GM12878 (cell line): ENCODE results near the gene MALRD1. TPM values are rescaled to one million over a fixed set of nuclear protein-coding genes. Genes with fewer than 3 reads are reported as not detected.

Experiments used
- ATAC-seq: fragments of 200-7000 bp; cut with Tn5 transposase; 3 replicates; pipeline ENCODE4 v1.9.1; 2020; ENCODE audit warnings: mild to moderate bottlenecking, moderate library complexity
- BruUV-seq: library from RNA; stranded (reverse); fragments of 400-500 nt; replicated peaks from 2 replicates; lab custom pipeline; 2021; lab: Mats Ljungman, UMichigan
- CTCF ChIA-PET: fragments of 300-600 bp; sonication (Branson Sonifier 250); formaldehyde crosslinking; extraction: SDS; loops from one replicate; lab custom pipeline; 2021; ENCODE audit warnings: inconsistent platforms; lab: Yijun Ruan, JAX
- POLR2A ChIA-PET: fragments of 350-600 bp; formaldehyde crosslinking; extraction: SDS; loops from one replicate; lab custom pipeline; 2021; ENCODE audit warnings: inconsistent platforms; lab: Charles Lee
- RAD21 ChIA-PET: fragments of 300-600 bp; sonication (Branson Sonifier 250); formaldehyde crosslinking; loops from one replicate; lab custom pipeline; 2023; ENCODE audit warnings: antibody characterized with exemption; ENCODE audit not compliant: unreplicated experiment; lab: Charles Lee
- SMC1A ChIA-PET: fragments of 300-600 bp; sonication (Branson Sonifier 250); formaldehyde crosslinking; loops from one replicate; lab custom pipeline; 2023; ENCODE audit not compliant: unreplicated experiment, uncharacterized antibody; lab: Charles Lee
- DNase-seq: peaks from one replicate; pipeline ENCODE4 v3.0.0-alpha.2; 2011; ENCODE audit warnings: low read depth, low spot score
- FAIRE-seq: peaks from 3 replicates; lab custom pipeline; 2011; peaks lifted over from hg19 to GRCh38; lab: Jason Lieb, UNC
- H2AFZ ChIP-seq: 2 replicates; pipeline ENCODE4 v1.6.0; 2011; ENCODE audit warnings: low read depth, low read length, control low read depth; ENCODE audit not compliant: control insufficient read depth
- H3K27ac ChIP-seq: 2 replicates; pipeline ENCODE4 v1.5.1; 2011; ENCODE audit warnings: control low read depth; ENCODE audit not compliant: control insufficient read depth, insufficient read depth
- H3K27me3 ChIP-seq, 2 experiments: replicated peaks in 1 of 2; 2 replicates each; pipeline versions ENCODE4 v1.6.0 to v1.6.1; 2011; ENCODE audit warnings: low read length in 1 of 2; ENCODE audit not compliant: control insufficient read depth in 2 of 2, insufficient read depth in 2 of 2
- H3K36me3 ChIP-seq, 2 experiments: 2 replicates each; pipeline ENCODE4 v1.5.1; 2011; ENCODE audit warnings: low read length in 1 of 2; ENCODE audit not compliant: control insufficient read depth in 2 of 2, insufficient read depth in 2 of 2
- H3K4me1 ChIP-seq: 2 replicates; pipeline ENCODE4 v1.6.1; 2011; ENCODE audit warnings: mild to moderate bottlenecking, low read length, moderate library complexity, mixed read lengths; ENCODE audit not compliant: control insufficient read depth, insufficient read depth
- H3K4me2 ChIP-seq: 2 replicates; pipeline ENCODE4 v1.6.0; 2011; ENCODE audit warnings: control low read depth; ENCODE audit not compliant: control insufficient read depth, insufficient read depth
- H3K4me3 ChIP-seq: fragments of 200-600 bp; sonication (generic); 2 replicates; pipeline ENCODE4 v1.5.1; 2016
- H3K79me2 ChIP-seq: 2 replicates; pipeline ENCODE4 v1.6.0; 2011; ENCODE audit warnings: low read length; ENCODE audit not compliant: control insufficient read depth, insufficient read depth
- H3K9ac ChIP-seq: 2 replicates; pipeline ENCODE4 v1.8.0; 2011; ENCODE audit warnings: low read length, control low read depth, mixed read lengths; ENCODE audit not compliant: control insufficient read depth, insufficient read depth
- H3K9me3 ChIP-seq: replicated peaks from 3 replicates; pipeline ENCODE4 v1.5.1; 2011; ENCODE audit warnings: mild to moderate bottlenecking, low read length; ENCODE audit not compliant: control insufficient read depth, insufficient read depth
- H4K20me1 ChIP-seq: 2 replicates; pipeline ENCODE4 v1.6.0; 2011; ENCODE audit not compliant: control insufficient read depth, insufficient read depth
- EGR1 ChIP-seq, 2 experiments: IDR thresholded peaks; 1 replicate in 1 of 2; 2 replicates in 1 of 2; pipeline ENCODE4 v1.6.1; 2011 to 2012; ENCODE audit warnings: low read depth in 2 of 2, low read length in 2 of 2, borderline replicate concordance in 1 of 2, mild to moderate bottlenecking in 1 of 2, moderate library complexity in 1 of 2
- ESRRA ChIP-seq: IDR thresholded peaks from 2 replicates; pipeline ENCODE4 v1.6.1; 2012; ENCODE audit warnings: mild to moderate bottlenecking, low read length, improper control_type of control experiment
- STAT3 ChIP-seq: IDR thresholded peaks from 2 replicates; pipeline ENCODE4 v1.6.1; 2011; ENCODE audit warnings: low read depth, low read length, improper control_type of control experiment
- in situ Hi-C: fragments of 300-500 bp; cut with MboI; formaldehyde crosslinking; loops from 9 replicates; pipeline ENCODE4 v1.14.3; 2018; ENCODE audit warnings: mixed read lengths
- intact Hi-C: fragments of 100-400 bp; cut with micrococcal nuclease; formaldehyde crosslinking; loops from one replicate; pipeline ENCODE4 v1.14.2; 2022; ENCODE audit not compliant: unreplicated experiment
- polyA plus RNA-seq, 11 experiments: library from polyadenylated mRNA; depleted of rRNA in 4 of 11; unstranded in 6 of 11; stranded (reverse) in 5 of 11; fragments of >200 nt; fragmentation: Nextera tagmentation in 4 of 11; fragmentation: Illumina TruSeq in 1 of 11; extraction: Ambion mirVana in 4 of 11; extraction: Trizol in 1 of 11; gene quantifications; 1 replicate in 1 of 11; 2 replicates in 10 of 11; pipeline versions ENCODE4 v1.2.1 to v1.2.3, GENCODE V29; 2011 to 2016; ENCODE audit warnings: inconsistent platforms in 2 of 11, missing spikeins in 2 of 11, low read depth in 1 of 11
- total RNA-seq, 4 experiments: library from RNA; depleted of rRNA in 3 of 4; stranded (reverse); fragments of >200 nt in 3 of 4; fragmentation: Illumina TruSeq in 1 of 4; extraction: Trizol in 1 of 4; gene quantifications; 2 replicates each; pipeline versions ENCODE4 v1.2.1 to v1.2.3, GENCODE V29; 2013 to 2021
- TF ChIP-seq, protein P1 (sequence below): fragments of 450-650 bp; formaldehyde crosslinking; IDR thresholded peaks from 2 replicates; pipeline ENCODE4 v1.4.0; 2022; ENCODE audit warnings: mild to moderate bottlenecking, moderate library complexity

Gene MALRD1
- total and polyA plus RNA-seq, 10 of the 15 experiments (the other 5 are each of a cell fraction or from before 2014, with no cell fraction given) = 0.12 to 6.6 (median 0.26) TPM; not detected in 2

DNA sequence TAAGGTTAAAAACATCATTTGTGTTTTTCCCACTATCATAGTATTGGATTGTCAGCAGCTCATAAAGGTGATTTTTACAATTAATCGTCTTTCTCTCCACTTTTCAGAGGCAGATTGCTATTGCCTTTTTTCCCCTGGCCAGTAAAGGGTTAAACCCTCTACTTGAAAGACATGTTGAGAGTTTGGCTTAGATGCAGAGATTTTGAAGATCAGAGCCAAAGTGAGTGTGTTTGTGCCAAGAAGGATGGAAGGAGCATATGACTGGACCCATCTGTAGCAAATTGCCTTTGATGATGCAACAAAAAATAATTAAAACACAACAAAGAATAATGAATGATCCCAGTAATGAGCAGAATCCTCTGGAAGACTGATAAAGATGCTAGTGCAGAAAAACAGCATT lies 373.1 kb downstream of the MALRD1 start (continued):
- TF ChIP-seq, protein P1, sequence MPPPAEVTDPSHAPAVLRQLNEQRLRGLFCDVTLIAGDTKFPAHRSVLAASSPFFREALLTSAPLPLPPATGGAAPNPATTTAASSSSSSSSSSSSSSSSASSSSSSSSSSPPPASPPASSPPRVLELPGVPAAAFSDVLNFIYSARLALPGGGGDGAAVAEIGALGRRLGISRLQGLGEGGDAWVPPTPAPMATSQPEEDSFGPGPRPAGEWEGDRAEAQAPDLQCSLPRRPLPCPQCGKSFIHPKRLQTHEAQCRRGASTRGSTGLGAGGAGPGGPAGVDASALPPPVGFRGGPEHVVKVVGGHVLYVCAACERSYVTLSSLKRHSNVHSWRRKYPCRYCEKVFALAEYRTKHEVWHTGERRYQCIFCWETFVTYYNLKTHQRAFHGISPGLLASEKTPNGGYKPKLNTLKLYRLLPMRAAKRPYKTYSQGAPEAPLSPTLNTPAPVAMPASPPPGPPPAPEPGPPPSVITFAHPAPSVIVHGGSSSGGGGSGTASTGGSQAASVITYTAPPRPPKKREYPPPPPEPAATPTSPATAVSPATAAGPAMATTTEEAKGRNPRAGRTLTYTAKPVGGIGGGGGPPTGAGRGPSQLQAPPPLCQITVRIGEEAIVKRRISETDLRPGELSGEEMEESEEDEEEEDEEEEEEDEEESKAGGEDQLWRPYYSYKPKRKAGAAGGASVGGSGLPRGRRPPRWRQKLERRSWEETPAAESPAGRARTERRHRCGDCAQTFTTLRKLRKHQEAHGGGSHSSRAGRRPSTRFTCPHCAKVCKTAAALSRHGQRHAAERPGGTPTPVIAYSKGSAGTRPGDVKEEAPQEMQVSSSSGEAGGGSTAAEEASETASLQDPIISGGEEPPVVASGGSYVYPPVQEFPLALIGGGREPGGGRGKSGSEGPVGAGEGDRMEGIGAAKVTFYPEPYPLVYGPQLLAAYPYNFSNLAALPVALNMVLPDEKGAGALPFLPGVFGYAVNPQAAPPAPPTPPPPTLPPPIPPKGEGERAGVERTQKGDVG (CRISPR knock-in tag) = no peak
- TF ChIP-seq ESRRA = no peak

DNA sequence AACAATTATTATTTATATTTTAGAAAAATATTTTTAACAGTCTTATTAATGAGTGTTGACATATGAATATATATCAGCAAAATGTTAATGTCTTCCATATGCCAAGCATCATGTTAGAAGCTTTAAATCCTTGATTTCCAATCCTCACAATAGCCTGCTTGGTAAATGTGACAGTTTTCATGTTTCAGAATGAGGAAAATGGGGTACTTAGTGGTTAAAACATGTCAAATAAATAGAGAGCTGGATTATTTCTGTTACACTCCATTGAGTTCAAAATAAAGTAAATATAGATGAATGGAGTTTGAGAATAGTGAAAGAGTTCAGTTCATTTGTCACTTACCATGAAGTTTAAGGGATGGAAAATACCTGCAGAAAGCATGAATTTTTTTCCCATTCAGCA lies 377.4 kb downstream of the MALRD1 start:
- H3K4me3 ChIP-seq = no peak overlapping the region
- intact Hi-C loops = no loop called here
- ATAC-seq = no peak
- no peaks in the 10 kb centered on the region for H3K9me3 ChIP-seq
- H3K27me3 ChIP-seq = no peaks in the 10 kb centered on the region
- no peak overlapping the region for H2AFZ ChIP-seq
- no peaks in the 10 kb centered on the region for H3K4me1 ChIP-seq
- H3K9ac ChIP-seq = no peak overlapping the region
- no peak for FAIRE-seq
- SMC1A ChIA-PET = interaction anchor here (1.4 kb wide), 1 partner anchor 9 kb away, joined by 3 read pairs; no protein-coding TSS in a partner anchor
- CTCF ChIA-PET = interaction anchor here (0.7 kb wide), 1 partner anchor 127 kb away, joined by 3 read pairs; no protein-coding TSS in a partner anchor
- no peaks in the 10 kb centered on the region for H3K79me2 ChIP-seq
- in situ Hi-C loops = no loop called here
- RAD21 ChIA-PET = no interaction called here
- POLR2A ChIA-PET = no interaction called here
- H3K27ac ChIP-seq = no peak overlapping the region
- H3K36me3 ChIP-seq = no peaks in the 10 kb centered on the region
- DNase-seq = no peak
- H3K4me2 ChIP-seq = no peak overlapping the region
- no TSS peak for BruUV-seq
- TF ChIP-seq STAT3 = no peak
- TF ChIP-seq EGR1 (IDR thresholded peaks at IDR 0.05; ENCODE audit: borderline replicate concordance in 1 of 2, low read depth in 2 of 2, low read length in 2 of 2) = no peak
- H4K20me1 ChIP-seq = no peaks in the 10 kb centered on the region
